Mesodermal cell (in vitro differentiated cells): ENCODE data around the gene RRBP1.

Source experiments
- H3K27ac ChIP-seq: 2 replicates; pipeline ENCODE4 v1.7.0; 2013; ENCODE audit warnings: mild to moderate bottlenecking, low read depth, low read length, moderate library complexity; ENCODE audit not compliant: severe bottlenecking
- H3K36me3 ChIP-seq: 2 replicates; pipeline ENCODE4 v1.7.1; 2013; ENCODE audit warnings: mild to moderate bottlenecking, low read length, moderate library complexity; ENCODE audit not compliant: control insufficient read depth, insufficient read depth
- H3K4me1 ChIP-seq: one replicate; pipeline ENCODE4 v1.7.1; 2013; ENCODE audit warnings: mild to moderate bottlenecking, low read length; ENCODE audit not compliant: insufficient read depth, control insufficient read depth, poor library complexity, severe bottlenecking
- H3K4me3 ChIP-seq: 2 replicates; pipeline ENCODE4 v1.7.0; 2013; ENCODE audit warnings: low read length, control low read depth, mild to moderate bottlenecking; ENCODE audit not compliant: insufficient read depth, poor library complexity, severe bottlenecking; ENCODE audit errors: extremely low read depth
- H3K9me3 ChIP-seq: 2 replicates; pipeline ENCODE4 v1.7.1; 2013; ENCODE audit warnings: mild to moderate bottlenecking, low read length, moderate library complexity; ENCODE audit not compliant: control insufficient read depth
- WGBS, 2 experiments: methylation state at CpG; one replicate each; pipeline ENCODE4 v1.1.5; 2013; ENCODE audit warnings: missing lambda C conversion rate in 2 of 2; ENCODE audit not compliant: insufficient coverage in 2 of 2; 5-methylcytosine and 5-hydroxymethylcytosine counted together

RRBP1 gene

GRCh38 chr20:17673084-17673483, 9.0 kb downstream of the RRBP1 start:
- no peak overlapping the region for H3K4me3 ChIP-seq
- WGBS, 2 experiments = 90 to 100% methylated on average over 1 to 4 of the region's 7 CpGs
- H3K36me3 ChIP-seq = peaks cover 73% of the 10 kb centered on the region
- H3K27ac ChIP-seq = no peak overlapping the region
- H3K9me3 ChIP-seq = no peaks in the 10 kb centered on the region
- H3K4me1 ChIP-seq = peaks cover 1% of the 10 kb centered on the region

DNA sequence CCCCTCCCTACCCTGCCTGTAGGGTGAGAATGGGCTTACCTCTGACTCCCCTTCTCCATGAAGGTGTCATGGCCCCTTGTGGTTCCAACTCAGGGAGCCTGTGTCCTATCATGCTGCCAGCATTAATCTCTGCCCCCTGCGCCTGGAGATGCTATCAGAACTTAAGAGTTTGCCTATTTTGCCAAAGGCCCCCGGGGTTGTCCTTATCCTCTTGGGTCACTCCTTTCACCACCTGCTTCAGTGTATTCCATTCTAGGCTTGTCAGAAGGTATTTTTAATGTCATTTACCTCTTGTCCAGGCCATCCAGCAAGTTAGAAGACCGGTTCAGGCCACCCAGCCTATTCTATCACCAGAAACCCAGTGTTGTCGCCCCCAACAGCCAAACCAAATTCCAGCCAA, 10.5 kb downstream of the RRBP1 start:
- Histone ChIP-seq H3K27ac (no peak overlapping the region), H3K36me3 (peaks cover 65% of the 10 kb centered on the region), H3K4me3 (no peak overlapping the region), H3K9me3 (no peaks in the 10 kb centered on the region), H3K4me1 (peaks cover under 1% of the 10 kb centered on the region)
- 71 to 81% methylated on average over 2 to 4 of the region's 4 CpGs for WGBS, 2 experiments

DNA sequence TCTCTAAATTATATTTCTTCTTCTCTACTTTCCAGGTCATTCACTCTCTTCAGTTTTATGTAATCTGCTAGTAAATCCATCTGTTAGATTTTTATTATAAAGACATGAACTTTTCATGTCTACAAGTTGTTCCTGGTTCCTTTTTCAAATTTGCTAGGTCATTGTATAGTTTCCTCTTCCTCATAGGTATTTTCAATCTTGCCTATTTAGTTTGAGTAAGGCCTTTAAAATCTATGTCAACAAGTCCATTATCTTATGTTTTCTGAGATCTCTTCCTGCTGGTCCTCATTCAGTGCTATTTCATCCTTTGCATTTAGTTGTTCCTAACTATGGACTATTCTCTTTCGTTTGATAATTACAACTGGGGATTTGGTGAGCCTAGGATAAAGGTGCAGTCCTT, 11.0 kb downstream of the RRBP1 start:
- no peak overlapping the region for H3K27ac ChIP-seq
- WGBS, 2 experiments = 100% methylated on average over 1 of the region's 1 CpG; no CpG with 5 or more reads in 1 of the 2 experiments
- H3K36me3 ChIP-seq = peaks cover 59% of the 10 kb centered on the region
- peaks cover 6% of the 10 kb centered on the region for H3K4me1 ChIP-seq
- no peaks in the 10 kb centered on the region for H3K9me3 ChIP-seq
- H3K4me3 ChIP-seq = no peak overlapping the region

DNA sequence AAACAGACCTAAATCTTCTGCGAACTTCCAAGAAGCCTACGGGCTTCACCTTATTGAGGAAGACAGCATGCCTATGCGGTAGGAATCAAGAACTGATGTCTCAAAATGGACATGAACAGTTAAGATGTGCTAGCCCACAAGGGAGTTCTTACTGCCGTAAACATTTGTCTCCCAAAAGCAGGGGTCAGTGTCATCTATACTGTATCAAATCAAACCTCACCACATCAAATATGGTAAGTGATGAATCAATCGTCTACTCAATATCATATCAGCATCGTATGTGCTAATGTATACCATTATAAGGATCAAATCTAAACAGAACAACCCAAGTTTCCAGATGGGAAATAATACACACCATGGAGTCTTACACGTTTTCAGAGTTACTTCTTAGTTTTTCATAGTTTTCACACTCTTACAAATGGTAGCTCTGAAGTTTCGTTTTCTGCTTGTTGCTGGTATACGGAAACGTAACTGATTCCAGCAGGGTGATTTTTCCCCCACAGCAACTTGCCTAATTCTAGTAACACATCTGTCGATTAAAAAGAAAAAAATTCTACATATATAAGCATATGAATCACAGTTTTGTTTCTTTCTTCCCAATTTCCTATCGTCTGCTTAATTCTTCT, 12.6 kb downstream of the RRBP1 start:
- Histone ChIP-seq H3K4me3 (no peak overlapping the region), H3K36me3 (peaks cover 50% of the 10 kb centered on the region), H3K4me1 (peaks cover 10% of the 10 kb centered on the region), H3K9me3 (no peaks in the 10 kb centered on the region), H3K27ac (no peak overlapping the region)
- WGBS, 2 experiments = 98 to 100% methylated on average over 7 to 9 of the region's 12 CpGs

DNA sequence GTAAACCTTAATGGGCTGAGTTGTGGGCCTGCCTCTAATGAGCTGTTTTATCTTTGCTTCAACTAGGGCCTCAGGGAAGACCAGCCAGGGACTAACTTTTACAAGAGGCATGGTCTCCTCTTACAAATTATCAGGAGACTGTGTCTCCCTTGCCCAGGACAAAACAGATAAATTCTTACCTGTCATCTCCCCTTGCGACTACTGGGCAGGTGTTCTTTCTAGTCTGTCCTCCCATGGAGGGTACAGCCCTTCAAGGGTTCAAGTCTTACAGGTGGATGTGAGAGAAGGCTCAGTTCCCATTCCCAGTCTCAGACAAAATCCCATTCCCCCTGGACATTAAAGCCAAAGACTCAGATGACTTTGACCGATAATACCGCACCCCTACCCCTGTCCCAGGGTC, 13.6 kb downstream of the RRBP1 start:
- H3K27ac ChIP-seq = no peak overlapping the region
- peaks cover 50% of the 10 kb centered on the region for H3K36me3 ChIP-seq
- WGBS, 2 experiments = 100% methylated on average over 2 of the region's 3 CpGs; no CpG with 5 or more reads in 1 of the 2 experiments
- H3K4me3 ChIP-seq = no peak overlapping the region
- H3K9me3 ChIP-seq = no peaks in the 10 kb centered on the region
- H3K4me1 ChIP-seq = peaks cover 10% of the 10 kb centered on the region

DNA sequence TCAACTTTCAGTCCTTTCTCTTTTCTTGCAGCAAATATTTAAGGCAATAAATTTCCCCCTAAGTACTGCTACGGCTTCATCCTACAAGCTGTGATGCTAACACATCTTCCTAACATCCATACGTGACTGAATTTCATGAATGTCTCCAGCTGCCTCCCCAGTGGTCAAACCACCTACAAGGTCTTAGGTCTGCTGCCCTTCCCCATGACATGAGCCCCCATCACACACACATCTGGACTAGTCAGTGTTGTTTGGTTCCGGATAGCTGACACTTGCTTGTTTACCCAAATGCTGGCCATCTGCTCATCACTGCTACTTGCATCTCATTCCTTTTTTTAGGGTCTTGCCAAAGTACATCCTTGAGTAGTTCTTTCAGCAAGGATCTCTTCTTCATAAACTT, 14.6 kb downstream of the RRBP1 start:
- Histone ChIP-seq H3K27ac (no peak overlapping the region), H3K9me3 (no peaks in the 10 kb centered on the region), H3K36me3 (peaks cover 49% of the 10 kb centered on the region), H3K4me1 (peaks cover 10% of the 10 kb centered on the region), H3K4me3 (no peak overlapping the region)
- 94 to 100% methylated on average over 3 of the region's 3 CpGs for WGBS, 2 experiments

DNA sequence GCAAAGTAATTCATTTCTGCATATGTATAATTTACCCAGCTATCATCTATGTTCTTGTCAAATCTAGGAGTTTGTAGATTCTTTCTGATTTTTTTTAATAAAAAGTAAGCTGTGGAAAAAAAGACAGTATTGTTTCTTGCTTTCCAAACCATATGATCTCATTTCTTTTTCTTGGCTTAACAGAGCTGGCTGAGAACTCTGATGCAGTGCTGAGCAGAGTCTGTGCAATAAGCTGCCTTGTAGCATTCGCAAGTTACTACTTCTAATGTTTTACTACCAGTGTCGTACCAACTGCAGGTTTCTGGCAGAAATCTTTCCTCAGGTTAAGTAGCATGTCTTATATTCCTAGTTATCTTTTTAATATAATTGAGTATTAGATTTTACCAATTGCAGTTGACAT, 15.6 kb downstream of the RRBP1 start:
- no peaks in the 10 kb centered on the region for H3K9me3 ChIP-seq
- no peak overlapping the region for H3K4me3 ChIP-seq
- H3K36me3 ChIP-seq = peaks cover 45% of the 10 kb centered on the region
- H3K4me1 ChIP-seq = peaks cover 10% of the 10 kb centered on the region
- 100% methylated on average over 1 of the region's 2 CpGs; no CpG with 5 or more reads in 1 of the 2 experiments for WGBS, 2 experiments
- no peak overlapping the region for H3K27ac ChIP-seq

DNA sequence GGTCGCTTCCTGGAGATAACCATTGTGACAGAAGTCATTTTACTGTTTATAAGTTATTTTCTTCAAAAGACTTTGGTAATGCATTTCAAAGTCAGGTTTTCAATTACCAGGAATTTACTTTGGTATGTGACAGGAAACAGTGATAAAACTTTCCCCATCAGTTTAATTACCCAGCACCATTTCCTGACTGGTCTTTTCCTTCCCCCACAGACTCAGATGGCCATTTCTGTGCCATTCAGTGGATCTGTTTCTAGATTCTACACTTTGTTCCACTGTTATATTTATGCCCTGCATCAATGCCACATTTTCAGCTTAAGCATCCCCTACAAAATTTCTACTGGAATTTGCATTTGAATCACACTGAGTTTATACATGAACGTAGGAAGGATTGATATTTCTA, 16.3 kb downstream of the RRBP1 start:
- peaks cover 47% of the 10 kb centered on the region for H3K36me3 ChIP-seq
- H3K4me3 ChIP-seq = no peak overlapping the region
- no peaks in the 10 kb centered on the region for H3K9me3 ChIP-seq
- peaks cover 10% of the 10 kb centered on the region for H3K4me1 ChIP-seq
- H3K27ac ChIP-seq = no peak overlapping the region
- WGBS, 2 experiments = no CpG with 5 or more reads among the region's 2 CpGs

- no peak overlapping the region for H3K27ac ChIP-seq
- WGBS, 2 experiments = 93 to 97% methylated on average over 9 of the region's 11 CpGs
- peaks cover 51% of the 10 kb centered on the region for H3K36me3 ChIP-seq
- H3K4me1 ChIP-seq = peaks cover 10% of the 10 kb centered on the region
- H3K9me3 ChIP-seq = peaks cover 8% of the 10 kb centered on the region
- H3K4me3 ChIP-seq = no peak overlapping the region
Measured at GRCh38 chr20:17664025-17664633, 17.9 kb downstream of the RRBP1 start.

DNA sequence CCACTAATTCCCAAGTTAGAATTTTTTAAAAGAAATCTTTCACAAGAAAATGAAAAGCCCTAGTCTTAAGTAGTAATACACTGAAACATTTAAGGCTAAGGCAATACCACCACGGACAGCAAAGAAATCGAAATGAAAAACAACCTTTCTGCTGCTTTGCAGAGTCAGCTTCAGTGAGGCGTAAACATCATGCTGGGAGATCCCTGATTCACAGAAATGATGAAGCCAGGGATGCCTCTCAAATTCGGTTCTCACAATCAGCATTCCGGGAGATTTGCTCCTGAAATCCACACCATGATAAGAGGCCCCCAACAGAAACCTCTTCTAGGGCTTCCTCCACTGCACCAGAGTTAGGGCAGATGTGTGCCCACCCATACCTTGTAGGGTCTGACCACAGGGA, 18.6 kb downstream of the RRBP1 start:
- Histone ChIP-seq H3K36me3 (peaks cover 57% of the 10 kb centered on the region), H3K9me3 (peaks cover 14% of the 10 kb centered on the region), H3K4me3 (no peak overlapping the region), H3K27ac (no peak overlapping the region), H3K4me1 (peaks cover 10% of the 10 kb centered on the region)
- 80 to 82% methylated on average over 5 of the region's 5 CpGs for WGBS, 2 experiments

GRCh38 chr20:17663040-17663399, 19.0 kb downstream of the RRBP1 start:
- H3K9me3 ChIP-seq = peaks cover 18% of the 10 kb centered on the region
- 94 to 96% methylated on average over 12 to 13 of the region's 13 CpGs for WGBS, 2 experiments
- no peak overlapping the region for H3K4me3 ChIP-seq
- peaks cover 10% of the 10 kb centered on the region for H3K4me1 ChIP-seq
- no peak overlapping the region for H3K27ac ChIP-seq
- H3K36me3 ChIP-seq = peaks cover 62% of the 10 kb centered on the region
